HG03135 (cell line): ENCODE data around the gene ATP8A1.

Experiments
- ATAC-seq: cut with Tn5 transposase; IDR thresholded peaks from one replicate; pipeline ENCODE4 v1.9.1; 2021; ENCODE audit warnings: mild to moderate bottlenecking, moderate library complexity; ENCODE audit not compliant: unreplicated experiment

Gene ATP8A1

GRCh38 chr4:42627885-42628646, 28.8 kb downstream of the ATP8A1 start:
- ATAC-seq: peak; percentile 89

- no peak for ATAC-seq
Observed at GRCh38 chr4:42626629-42627146, 30.2 kb downstream of the ATP8A1 start.

- no peak for ATAC-seq
Observed at GRCh38 chr4:42625329-42625728, 31.6 kb downstream of the ATP8A1 start.

GRCh38 chr4:42624551-42624950, 32.4 kb downstream of the ATP8A1 start:
- no peak for ATAC-seq

GRCh38 chr4:42618023-42618422, 38.9 kb downstream of the ATP8A1 start:
- ATAC-seq: no peak

GRCh38 chr4:42617030-42617429, 39.9 kb downstream of the ATP8A1 start:
- no peak for ATAC-seq

GRCh38 chr4:42616572-42616971, 40.3 kb downstream of the ATP8A1 start:
- ATAC-seq: no peak

- no peak for ATAC-seq
Observed at GRCh38 chr4:42615131-42615763, 41.7 kb downstream of the ATP8A1 start.

- no peak for ATAC-seq
Observed at GRCh38 chr4:42612898-42613297, 44.0 kb downstream of the ATP8A1 start.

- ATAC-seq: no peak
Observed at GRCh38 chr4:42610941-42611340, 46.0 kb downstream of the ATP8A1 start.

GRCh38 chr4:42609051-42609450, 47.9 kb downstream of the ATP8A1 start:
- ATAC-seq: no peak

- no peak for ATAC-seq
Observed at GRCh38 chr4:42608551-42608950, 48.4 kb downstream of the ATP8A1 start.

- ATAC-seq: no peak
Observed at GRCh38 chr4:42607011-42607726, 49.7 kb downstream of the ATP8A1 start.

GRCh38 chr4:42605264-42605663, 51.6 kb downstream of the ATP8A1 start:
- ATAC-seq: no peak

GRCh38 chr4:42603862-42604261, 53.0 kb downstream of the ATP8A1 start:
- ATAC-seq: no peak

GRCh38 chr4:42600578-42600977, 56.3 kb downstream of the ATP8A1 start:
- no peak for ATAC-seq

- peak; percentile 90 for ATAC-seq
Observed at GRCh38 chr4:42596918-42597317, 60.0 kb downstream of the ATP8A1 start.

GRCh38 chr4:42594888-42595287, 62.0 kb downstream of the ATP8A1 start:
- ATAC-seq: no peak

- ATAC-seq: no peak
Observed at GRCh38 chr4:42588909-42589308, 68.0 kb downstream of the ATP8A1 start.

GRCh38 chr4:42586775-42587174, 70.1 kb downstream of the ATP8A1 start:
- ATAC-seq: no peak

GRCh38 chr4:42579903-42580302, 77.0 kb downstream of the ATP8A1 start:
- no peak for ATAC-seq

GRCh38 chr4:42578187-42578586, 78.7 kb downstream of the ATP8A1 start:
- ATAC-seq: no peak
